KBM-7 (cell line): ENCODE measurements around the gene IQCK.
"Not testable (repeated sequence)": the region's sequence is repeated elsewhere in the genome, so short reads cannot be mapped to it uniquely, and the experiment has no call there.

Experiments used
- DNase-seq: peaks from one replicate; pipeline ENCODE4 v3.0.0-alpha.2; 2015
- in situ Hi-C: fragments of 300-500 bp; cut with MboI; formaldehyde crosslinking; loops from 2 replicates; pipeline ENCODE4 v1.14.3; 2020; ENCODE audit warnings: low sequenced_read_pairs, low pct_unique_long_range_greater_than_20kb, mixed read lengths

The IQCK gene, protein sequence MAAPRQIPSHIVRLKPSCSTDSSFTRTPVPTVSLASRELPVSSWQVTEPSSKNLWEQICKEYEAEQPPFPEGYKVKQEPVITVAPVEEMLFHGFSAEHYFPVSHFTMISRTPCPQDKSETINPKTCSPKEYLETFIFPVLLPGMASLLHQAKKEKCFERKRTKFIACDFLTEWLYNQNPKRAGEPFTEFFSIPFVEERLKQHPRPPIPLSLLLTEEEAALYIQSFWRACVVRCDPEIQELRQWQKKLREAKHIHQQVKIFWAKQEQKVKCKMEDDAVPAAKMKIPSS

DNA sequence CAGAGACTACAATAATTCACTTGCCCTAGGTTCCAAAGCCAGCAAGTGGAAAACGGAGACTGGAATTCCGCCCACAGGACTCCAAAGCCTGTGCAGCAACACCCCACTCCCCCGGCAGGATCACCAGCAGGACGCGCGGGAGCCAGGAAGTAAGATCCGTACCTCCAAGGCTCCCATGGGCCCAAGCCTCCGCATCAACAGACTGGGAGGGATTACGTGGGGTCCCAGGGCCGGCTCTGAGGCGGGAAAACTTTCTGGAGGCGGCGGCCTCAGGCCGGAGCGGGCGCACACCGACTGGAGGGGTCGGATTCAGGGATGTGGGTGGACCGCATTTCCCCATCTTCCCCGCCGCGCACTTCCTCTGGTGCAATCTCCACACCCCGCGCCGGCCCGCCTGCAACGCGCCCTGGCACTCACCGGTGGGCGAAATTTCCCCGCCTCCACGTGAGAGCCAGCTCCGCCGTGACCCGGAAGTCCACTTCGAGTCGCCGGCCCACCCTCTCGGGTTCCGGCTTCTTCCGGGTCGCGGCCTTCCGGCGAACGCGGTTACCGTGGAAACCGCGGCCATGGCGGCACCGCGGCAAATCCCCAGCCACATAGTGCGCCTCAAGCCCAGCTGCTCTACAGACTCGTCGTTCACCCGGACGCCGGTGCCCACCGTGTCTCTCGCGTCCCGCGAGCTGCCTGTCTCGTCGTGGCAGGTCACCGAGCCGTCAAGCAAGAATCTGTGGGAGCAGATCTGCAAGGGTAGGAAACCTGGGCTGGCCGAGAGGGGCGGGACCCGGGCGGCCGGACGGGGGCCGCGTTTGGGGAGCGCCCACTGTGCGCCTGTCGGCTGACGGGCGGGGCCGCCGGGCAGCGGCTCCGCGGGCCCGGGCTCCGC, at the start of gene IQCK, which contains the start of gene KNOP1:
Gene IQCK (plus strand): TSS at position 531 of the 883 bp plus-strand sequence. CDS start 36 bp downstream, at position 567.
Gene KNOP1 (minus strand): TSS at position 487 of the 883 bp plus-strand sequence. CDS start 3,192 bp downstream, outside the sequence.
- peak; percentile 91 for DNase-seq
- in situ Hi-C loops: no loop called here

DNA sequence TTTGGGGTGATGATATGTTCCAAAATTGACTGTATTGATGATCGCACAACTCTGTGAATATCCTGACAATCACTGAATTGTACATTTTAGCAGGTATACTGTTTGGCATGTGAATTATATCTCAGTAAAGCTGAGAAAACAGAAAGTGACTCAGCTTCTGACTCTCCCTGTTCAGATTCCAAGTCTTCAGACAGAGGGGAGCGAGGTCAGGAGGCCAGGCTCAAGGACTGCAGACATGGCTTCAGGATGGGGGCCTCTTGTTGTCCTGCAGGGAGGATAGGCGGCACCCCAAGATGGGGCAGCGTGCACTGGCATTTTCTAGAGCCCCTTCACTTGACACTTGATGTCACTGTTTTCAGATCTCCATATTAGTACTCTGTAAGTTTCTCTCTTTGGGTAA, 45.7 kb upstream of the IQCK start:
- DNase-seq: no peak
- in situ Hi-C loops: no loop called here

DNA sequence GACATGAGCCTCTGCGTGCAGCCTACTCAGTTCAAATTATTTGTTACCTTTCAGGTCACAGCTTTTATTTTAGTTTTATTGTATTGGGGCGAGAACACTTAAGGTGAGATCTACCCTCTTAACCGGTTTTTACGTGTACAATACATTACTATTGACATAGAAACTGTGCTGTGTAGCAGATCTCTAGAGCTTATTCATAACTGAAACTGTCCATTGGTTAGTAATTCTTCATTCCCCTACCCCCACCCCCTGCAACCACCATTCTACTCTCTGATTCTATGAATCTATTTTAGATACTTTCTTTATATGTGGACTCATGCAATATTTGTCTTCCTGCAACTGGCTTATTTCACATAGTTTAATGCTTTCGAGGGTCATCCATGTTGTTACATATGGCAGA, 43.6 kb upstream of the IQCK start:
- no peak for DNase-seq
- in situ Hi-C loops: no loop called here

DNA sequence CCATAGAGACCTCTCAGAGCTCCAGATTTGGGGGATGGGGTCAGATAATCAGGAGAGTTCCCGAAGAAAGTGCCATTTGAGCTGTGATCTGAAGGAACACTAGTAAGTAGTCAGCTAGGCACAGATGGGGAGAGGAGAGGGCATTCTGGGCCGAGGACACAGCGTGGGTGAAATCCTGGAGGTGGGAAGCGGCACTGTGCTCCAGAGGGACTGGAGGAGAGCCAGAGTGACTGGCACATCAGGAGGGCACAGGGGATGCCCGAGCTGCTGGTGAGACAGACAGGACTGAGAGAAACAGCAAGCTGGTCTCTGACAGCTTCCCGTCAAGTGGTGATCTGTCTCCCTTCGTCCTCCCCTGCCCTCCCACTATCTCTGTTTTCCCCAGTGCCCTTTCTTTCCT, 40.7 kb upstream of the IQCK start:
- DNase-seq: no peak
- in situ Hi-C loops: no loop called here

DNA sequence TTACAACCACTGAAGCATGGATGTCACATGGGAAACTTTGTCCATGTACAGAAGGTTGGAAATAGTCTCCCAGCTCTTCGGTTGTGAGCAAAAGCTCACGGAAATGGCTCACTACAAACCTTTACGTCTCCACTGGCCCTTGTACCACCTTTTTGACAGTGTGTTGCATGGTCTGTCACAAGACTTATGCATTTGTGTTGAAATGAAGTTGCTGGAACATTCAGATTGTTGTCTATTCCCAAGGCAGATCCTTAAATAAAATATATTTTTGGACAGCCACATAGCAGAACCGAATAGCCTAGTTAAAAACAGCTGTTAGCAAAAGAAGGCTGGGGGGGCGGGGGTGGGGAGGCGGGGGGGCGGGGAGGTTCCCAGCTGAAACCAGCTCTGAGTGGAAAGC, 39.3 kb upstream of the IQCK start:
- in situ Hi-C loops: no loop called here
- no peak for DNase-seq

DNA sequence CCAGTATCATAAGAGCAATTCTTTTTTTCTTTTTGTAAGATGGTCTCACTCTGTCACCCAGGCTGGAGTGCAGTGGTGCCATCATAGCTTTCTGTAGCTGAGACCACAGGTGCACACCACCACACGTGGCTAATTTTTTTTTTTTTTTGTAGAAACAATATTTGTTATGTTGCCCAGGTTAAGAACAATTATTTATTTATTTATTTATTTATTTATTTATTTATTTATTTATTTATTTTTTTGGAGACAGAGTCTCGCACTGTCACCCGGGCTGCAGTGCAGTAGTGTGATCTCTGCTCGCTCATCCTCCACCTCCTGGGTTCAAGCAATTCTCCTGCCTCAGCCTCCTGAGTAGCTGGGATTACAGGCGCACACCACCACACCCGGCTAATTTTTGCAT, 38.8 kb upstream of the IQCK start:
- in situ Hi-C loops, DNase-seq: not testable (repeated sequence)

DNA sequence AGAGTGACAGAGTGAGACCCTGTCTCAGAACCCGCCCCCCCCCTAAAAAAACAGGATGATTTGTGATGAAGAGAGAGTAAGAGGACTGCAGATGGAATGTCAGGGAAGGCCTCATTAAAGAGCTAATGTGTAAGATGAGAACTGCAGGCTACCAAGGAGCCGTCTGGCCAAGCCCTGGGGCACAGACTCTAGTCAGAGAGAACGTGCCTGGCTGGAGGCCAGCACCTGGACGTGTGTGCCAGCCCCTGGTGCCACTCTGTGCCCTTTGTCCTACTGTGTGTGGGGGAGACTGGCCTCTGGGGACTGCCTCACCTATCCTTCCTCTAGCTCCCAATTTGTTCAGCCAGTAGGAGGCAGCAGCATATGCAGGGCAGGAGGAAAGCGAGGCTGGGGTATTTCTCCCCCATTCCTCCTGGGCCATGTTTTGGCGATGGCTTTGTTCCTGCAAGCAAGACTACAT, 37.2 kb upstream of the IQCK start:
- DNase-seq: no peak
- in situ Hi-C loops: no loop called here

DNA sequence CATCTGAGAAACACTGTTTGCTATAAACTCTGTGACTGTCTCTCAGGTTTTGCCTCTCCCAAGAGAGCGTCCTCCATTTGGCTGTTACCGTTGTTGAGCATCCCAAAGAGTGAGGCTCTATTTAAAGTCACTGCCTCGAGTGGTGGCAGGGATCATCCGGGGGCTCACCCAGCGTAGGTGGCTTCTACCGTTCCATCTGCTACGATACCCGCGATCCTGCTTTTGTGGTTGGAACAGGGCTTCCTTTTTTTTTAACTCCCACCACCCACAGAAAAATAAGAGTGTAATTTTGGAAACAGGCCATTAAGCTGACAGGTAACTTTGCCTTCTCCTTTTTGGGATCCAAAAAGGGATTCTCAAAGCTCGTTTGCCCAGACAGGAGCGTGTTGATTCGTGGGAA, 36.4 kb upstream of the IQCK start:
- in situ Hi-C loops: no loop called here
- DNase-seq: peak; percentile 25

DNA sequence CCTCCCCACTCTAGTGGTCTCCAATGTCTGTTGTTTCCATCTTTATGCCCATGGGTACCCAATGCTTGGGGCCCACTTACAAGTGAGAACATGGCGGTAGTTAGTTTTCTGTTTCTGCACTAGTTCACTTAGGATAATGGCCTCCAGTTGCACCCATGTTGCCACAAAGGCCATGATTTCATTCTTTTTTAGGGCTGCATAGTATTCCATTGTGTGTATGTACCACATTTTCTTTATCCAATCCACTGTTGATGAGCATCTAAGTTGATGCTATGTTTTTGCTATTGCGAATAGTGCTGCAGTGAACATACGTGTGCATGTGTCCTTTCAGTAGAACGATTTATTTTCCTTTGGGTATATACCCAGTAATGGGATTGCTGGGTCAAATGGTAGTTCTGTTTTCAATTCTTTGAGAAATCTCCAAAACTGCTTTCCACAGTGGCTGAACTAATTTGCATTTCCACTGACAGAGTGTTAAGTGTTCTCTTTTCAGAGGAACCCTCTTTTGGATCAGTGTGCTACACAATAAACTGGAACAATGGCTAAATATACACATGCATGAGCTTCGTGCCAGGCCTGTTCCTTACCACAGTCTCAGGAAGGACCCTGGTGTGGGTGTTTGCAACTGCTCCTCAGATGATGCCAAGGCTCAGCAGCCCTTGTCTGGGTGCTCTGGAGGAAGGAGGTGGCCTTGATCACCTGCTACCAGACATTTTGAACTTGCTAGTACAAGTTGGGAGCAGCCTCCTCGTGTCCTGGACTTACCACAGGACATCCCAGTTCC, 34.4 kb upstream of the IQCK start:
- DNase-seq: no peak
- in situ Hi-C loops: no loop called here

DNA sequence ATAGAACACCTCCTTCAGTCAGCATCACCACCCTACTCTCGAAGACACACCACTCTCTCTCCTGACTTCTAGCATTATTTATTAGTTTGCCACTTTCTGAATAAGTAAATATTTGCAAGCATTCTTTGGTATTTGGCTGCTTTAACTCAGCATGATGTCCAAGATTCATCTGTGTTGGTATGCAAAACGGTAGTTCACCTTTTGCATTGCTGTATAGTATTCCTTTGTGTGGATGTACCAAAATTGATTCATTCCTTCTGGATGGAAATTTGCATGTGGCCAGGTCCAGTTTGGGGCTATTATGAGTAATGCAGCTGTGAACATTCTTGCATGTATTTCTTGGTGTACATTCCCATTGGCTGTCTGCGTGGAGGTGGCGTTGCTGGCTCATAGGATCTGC, 32.9 kb upstream of the IQCK start:
- in situ Hi-C loops: no loop called here
- no peak for DNase-seq

DNA sequence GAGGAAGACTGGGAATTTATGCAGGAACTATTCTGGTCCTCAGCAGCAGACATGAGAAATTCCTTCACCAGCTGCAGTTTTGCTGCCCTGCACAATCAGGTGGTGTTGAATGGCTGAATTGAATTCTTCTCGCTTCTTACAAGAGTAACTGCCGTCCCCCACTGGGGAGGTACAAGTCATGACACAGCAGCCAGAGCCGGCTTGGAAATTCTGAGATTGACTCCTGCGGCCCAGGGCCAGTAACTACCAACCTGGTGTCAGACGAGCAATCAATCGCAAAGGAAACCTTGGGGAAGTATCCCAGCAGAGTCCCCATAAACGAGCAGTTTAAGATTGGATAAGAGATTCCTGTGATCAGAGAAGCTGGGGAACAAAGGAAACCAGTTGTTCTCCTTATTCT, 30.8 kb upstream of the IQCK start:
- no peak for DNase-seq
- in situ Hi-C loops: no loop called here

DNA sequence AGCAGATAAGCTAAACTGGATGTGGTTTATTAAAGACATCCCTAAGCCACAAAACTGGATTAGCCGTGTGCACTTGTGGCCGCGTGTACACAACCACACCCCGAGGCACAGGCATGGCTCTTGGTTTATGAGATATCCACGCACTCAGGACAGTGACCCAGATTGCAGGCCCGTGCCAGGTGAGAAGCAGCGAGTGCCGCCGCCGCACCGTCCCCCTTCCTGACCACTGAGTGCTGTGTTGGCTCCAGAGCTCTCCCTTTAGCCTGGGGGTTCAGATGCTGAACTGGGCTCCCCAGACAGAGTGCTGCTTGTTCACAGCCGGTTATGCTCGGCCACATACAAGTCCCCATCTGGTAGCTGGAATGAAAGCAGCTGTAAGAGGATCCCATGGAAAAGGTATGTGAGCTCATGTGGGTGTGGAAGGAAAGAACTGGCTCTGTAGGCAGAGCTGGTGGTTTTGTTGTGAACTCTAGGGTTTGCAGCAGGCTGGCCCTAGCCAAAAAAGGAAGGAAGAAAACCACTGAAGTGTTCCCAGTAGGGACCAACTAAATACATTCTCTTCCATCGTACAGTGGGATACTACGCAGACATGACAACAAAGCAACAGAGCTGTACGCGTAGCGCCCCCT, 29.6 kb upstream of the IQCK start:
- in situ Hi-C loops: no loop called here

DNA sequence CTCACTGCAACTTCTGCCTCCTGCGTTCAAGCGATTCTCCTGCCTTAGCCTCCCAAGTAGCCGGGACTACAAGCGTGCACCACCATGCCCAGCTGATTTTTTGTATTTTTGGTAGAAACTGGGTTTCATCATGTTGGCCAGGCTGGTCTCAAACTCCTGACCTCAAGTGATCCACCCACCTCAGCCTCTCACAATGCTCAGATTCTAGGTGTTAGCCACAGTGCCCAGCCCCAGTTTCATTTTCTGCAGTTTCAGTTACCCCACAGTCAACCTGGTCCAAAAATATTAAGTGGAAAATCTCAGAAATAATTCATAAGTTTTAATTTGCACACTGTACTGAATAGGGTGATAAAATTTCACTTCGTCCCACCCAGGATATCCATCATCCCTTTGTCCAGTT, 28.7 kb upstream of the IQCK start:
- no peak for DNase-seq
- in situ Hi-C loops: no loop called here

More for the DNA sequence above, 29.6 kb upstream of the IQCK start:
- DNase-seq: peak; percentile 15

DNA sequence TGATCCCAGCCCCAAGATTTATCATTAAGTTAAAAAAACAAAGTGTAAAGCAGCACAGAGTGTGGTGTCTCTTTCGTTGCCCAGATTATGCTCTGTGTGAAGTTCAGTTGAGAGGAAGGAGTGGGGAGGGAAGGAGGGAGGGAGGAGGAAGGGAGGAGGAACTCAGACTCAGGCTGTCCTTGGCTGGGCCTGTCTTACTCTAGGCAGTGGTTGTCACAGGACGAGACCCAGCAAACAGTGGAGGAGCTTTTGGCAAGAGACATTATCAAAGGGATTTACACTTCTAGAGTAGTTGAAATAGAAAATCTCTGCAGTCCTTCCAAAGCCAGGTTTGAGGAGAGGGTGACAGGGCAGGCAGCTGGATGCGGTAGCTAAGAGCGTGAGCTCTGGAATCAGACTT, 27.9 kb upstream of the IQCK start:
- in situ Hi-C loops: no loop called here
- peak; percentile 28 for DNase-seq

DNA sequence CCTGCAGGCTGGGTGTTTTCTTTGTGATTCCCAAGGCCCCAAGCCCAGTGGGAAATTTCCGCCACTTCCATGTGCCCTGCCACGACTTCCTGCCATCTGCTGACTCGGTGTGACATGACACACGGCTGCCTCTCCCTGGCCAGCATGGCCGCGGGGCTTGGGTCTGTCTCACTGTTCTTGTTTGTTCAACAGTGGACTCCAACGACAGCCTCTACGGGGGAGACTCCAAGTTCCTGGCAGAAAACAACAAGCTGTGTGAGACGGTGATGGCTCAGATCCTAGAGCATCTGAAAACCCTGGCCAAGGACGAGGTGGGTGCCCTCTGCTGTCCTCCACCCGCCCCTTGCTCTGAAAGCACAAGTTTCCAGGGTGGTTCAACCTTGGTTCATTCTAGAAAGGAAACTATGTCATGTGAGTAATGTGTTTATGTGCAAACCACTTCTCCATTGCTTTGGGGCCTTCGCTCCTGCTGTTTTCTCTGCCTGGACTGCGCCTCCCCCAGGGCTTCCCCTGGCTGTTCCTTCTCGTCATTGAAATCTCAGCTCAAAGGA, 26.8 kb upstream of the IQCK start:
- in situ Hi-C loops: no loop called here
- peak; percentile 20 for DNase-seq

DNA sequence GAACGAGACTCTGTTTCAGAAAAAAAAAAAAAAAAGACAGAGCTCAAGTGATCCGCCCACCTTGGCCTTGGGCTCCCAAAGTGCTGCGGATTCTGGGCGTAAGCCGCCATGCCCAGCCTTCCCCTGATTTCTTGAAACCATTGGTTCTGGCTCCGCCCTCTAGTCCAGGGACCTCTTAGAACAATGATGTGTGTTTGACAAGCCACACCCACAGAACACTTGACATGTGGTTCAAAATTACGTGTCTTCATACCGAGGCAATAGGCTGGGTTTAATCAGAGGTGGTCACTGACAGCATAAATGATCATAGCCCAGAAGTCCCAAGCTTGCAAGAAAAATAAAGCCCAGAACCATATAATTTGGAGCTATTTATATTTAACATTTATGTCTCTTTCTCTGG, 23.1 kb upstream of the IQCK start:
- in situ Hi-C loops: no loop called here
- DNase-seq: no peak

DNA sequence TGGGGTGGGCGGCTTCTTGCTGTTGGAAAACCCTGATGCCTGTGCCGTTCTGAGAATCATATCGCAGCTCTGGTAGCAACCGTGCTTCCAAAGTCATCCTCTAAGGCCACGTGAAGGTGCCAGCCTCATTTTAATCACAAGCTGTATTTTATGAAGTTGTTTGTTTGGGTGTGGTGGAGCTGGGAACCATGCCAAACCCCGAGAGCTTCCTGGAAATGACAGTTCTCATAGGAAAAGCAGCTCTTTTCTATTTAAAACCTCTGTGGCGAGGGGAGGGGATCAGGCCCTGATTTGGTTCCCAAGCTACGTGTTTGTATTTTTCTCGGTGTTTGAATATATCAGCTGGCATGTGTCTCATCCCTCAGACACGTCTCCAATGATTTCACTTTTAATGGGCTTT, 21.7 kb upstream of the IQCK start:
- in situ Hi-C loops: no loop called here
- DNase-seq: peak; percentile 80

DNA sequence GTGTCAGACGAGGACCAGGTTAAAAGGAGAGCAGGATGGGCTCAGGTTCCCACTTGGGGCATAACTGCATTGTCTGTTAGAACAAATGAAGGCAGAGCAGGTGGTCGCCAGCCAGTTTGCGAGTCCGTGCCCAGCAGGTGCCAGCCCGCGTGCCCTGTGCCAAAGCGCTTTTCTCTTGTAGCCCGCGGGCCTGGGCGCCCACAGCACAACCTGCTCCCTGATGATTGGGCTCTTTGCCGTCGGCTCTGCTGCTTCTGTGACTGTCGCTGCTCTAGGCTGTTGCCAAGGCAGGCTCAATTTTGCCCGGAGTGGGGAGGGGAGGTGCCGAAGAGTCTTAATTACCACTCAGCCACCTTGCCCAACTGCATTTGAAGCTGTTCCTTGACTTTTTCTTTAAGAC, 21.1 kb upstream of the IQCK start:
- DNase-seq: no peak
- in situ Hi-C loops: no loop called here

DNA sequence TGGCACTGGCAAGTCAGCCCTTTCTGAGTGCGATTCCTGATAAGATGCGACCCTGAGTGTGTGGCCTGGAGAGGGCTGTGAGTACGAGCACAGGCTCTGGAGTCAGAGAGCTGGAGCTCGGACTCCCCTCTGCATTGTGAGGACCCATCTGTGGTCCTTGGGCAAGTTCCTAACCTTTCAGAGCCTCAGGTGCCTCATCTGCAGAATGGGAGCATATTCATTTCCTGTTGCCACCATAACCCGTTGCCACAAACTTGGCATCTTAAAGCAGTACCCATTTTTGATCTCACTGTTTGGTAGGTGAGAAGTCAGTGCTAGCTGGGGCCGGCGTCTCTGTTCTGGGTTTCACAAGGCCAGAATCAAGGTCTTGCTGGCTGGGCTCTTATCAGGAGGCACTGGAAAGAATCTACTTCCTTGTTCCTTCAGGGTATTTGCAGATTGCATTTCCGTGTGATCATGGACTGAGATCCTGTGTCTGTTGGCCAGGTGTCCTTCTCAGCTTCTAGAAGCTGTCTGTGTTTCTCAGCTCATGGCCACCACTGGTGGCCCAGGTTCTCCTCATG, 20.2 kb upstream of the IQCK start:
- in situ Hi-C loops: no loop called here
- DNase-seq: no peak
